G401 (cell line): ENCODE data around the gene SLC39A6. TPM values are rescaled to one million over a fixed set of nuclear protein-coding genes. Genes with fewer than 3 reads are reported as not detected.
A peak's percentile ranks its signal among the peaks of the same experiment; 100 is the strongest.
"Not testable (repeated sequence)": the region's sequence is repeated elsewhere in the genome, so short reads cannot be mapped to it uniquely, and the experiment has no call there.

Source experiments
- DNase-seq: peaks from one replicate; pipeline ENCODE4 v3.0.0-alpha.2; 2015; ENCODE audit warnings: low spot score
- in situ Hi-C: cut with HindIII; loops from 2 replicates; pipeline ENCODE4 v1.10.0; 2016; ENCODE audit warnings: low sequenced_read_pairs, mixed read lengths
- total RNA-seq: library from RNA; depleted of rRNA; stranded (reverse); fragments of >200 nt; shearing (Covaris generic); gene quantifications from 2 replicates; pipeline ENCODE4 v1.2.3, GENCODE V29; 2014; rRNA removed

Gene SLC39A6
- total RNA-seq, 1 experiment from 2014 or later = 69.7 TPM

GRCh38 chr18:36074435-36074834, 54.7 kb downstream of the SLC39A6 start:
- in situ Hi-C loops = no loop called here

GRCh38 chr18:36073676-36074075, 55.5 kb downstream of the SLC39A6 start:
- no peak for DNase-seq
- in situ Hi-C loops = no loop called here

More at GRCh38 chr18:36074435-36074834, 54.7 kb downstream of the SLC39A6 start:
- no peak for DNase-seq

DNA sequence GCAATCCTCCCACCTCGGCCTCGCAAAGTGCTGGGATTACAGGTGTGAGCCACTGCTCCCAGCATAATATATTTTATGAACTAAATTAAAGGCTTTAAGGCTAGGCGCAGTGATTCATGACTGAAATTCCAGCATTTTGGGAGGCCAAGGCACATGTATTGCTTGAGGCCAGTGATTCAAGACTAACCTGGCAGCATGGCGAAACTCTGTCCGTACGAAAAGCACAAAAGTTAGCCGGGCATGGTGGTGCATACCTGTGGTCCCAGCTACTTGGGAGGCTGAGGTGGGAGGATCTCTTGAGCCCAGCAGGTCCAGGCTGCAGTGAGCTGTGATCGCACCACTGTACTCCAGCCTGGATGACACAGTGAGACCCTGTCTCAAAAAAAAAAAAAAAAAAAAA, 56.7 kb downstream of the SLC39A6 start:
- DNase-seq, in situ Hi-C loops: not testable (repeated sequence)

- peak; percentile 95 for DNase-seq
- in situ Hi-C loops = no loop called here
Measured at GRCh38 chr18:36067055-36067957, 61.8 kb downstream of the SLC39A6 start, which contains the start of gene RPRD1A. Gene RPRD1A, minus strand, starts transcription at chr18:36067559. Its CDS starts 155 bp downstream, at chr18:36067404.

- DNase-seq = peak; percentile 11
Measured at GRCh38 chr18:36066686-36067054, 62.5 kb downstream of the SLC39A6 start.

DNA sequence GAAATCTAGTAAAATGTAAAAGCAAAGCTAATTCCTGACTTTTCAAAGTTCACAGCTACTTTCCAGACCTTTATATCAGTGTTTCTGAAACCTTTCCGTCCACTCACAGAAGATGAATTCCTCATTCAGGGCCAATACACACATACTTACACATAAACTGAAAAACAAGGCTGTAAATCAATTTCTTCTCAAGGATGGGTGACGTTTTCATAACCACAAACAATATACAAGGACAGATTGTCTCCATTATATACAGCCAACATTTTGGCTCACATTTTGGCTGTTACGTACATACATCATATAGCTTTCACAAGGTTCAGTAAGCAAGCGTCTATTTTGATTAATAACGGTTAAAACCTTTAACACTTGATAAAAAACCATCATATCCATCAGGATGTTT, 63.1 kb downstream of the SLC39A6 start:
- no peak for DNase-seq
- in situ Hi-C loops = no loop called here

More at GRCh38 chr18:36066686-36067054, 62.5 kb downstream of the SLC39A6 start:
- in situ Hi-C loops = no loop called here

DNA sequence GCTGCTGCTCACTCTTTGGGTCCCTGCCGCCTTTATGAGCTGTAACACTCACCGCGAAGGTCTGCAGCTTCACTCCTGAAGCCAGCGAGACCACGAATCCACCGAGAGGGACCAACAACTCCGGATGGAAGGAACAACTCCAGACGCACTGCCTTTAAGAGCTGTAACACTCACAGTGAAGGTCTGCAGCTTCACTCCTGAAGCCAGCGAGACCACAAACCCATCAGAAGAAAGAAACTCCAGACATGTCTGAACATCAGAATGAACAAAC, 64.4 kb downstream of the SLC39A6 start:
- in situ Hi-C loops, DNase-seq: not testable (repeated sequence)

GRCh38 chr18:36064027-36064808, 64.9 kb downstream of the SLC39A6 start:
- DNase-seq = no peak
- in situ Hi-C loops = no loop called here

DNA sequence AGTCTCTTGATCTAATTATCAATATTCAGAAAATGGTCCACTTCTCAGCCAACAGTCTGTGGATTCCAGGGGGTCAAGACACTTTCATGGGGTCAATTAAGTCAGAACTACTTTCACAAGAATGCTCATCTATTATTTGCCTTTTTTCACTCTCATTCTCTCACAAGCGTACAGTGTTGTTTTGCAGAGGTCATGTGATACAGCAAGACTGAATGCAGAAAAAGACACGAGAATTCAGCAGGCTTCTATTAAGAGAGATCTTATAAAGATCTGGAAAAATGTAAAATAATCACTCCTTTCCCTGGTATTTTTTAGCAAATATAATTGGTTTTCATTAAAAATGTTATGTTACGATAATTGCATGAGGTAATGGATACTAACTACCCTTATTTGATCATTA, 70.5 kb downstream of the SLC39A6 start:
- in situ Hi-C loops = no loop called here
- DNase-seq = no peak

Other genes starting within 250 kb of the SLC39A6 start
- 47.4 and 56.8 TPM in 2 replicates for gene RPRD1A, start 61.8 kb downstream of the SLC39A6 start, total RNA-seq
- 70.3 and 96.4 TPM in 2 replicates for gene ELP2, start 559 bp upstream of the SLC39A6 start, total RNA-seq
- gene MOCOS, start 58.2 kb upstream of the SLC39A6 start, total RNA-seq = not detected in 2 replicates
- gene FHOD3, start 168.4 kb upstream of the SLC39A6 start, total RNA-seq = 0.03 TPM in 1 of 2 replicates, not detected in the other